HG02571 (cell line): ENCODE results near the gene FGFR2.

Source experiments
- ATAC-seq: cut with Tn5 transposase; IDR thresholded peaks from one replicate; pipeline ENCODE4 v1.9.1; 2021; ENCODE audit warnings: mild to moderate bottlenecking, moderate library complexity; ENCODE audit not compliant: unreplicated experiment

Gene FGFR2

GRCh38 chr10:121592155-121592890 is 5.9 kb downstream of the FGFR2 start:
- ATAC-seq: no peak

GRCh38 chr10:121591186-121591585 is 7.1 kb downstream of the FGFR2 start:
- no peak for ATAC-seq

DNA sequence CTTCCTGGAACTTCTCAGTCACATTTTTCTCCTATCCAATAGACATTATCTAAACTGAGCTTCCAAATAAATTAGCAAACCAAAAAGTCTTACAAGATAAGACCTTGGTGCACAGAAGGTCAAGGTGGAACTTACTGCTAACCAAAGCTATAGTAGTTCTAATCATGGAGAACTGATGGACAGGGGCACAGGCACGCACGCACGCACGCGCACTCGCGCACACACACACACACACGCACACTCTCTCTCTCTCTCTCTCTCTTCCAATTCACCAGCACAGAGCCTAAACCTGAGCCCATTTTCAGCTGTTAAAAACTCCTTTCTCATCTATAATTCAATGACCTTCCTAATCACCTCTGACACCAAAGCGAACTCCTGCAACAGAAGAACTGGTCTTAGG is 7.5 kb downstream of the FGFR2 start:
- no peak for ATAC-seq

DNA sequence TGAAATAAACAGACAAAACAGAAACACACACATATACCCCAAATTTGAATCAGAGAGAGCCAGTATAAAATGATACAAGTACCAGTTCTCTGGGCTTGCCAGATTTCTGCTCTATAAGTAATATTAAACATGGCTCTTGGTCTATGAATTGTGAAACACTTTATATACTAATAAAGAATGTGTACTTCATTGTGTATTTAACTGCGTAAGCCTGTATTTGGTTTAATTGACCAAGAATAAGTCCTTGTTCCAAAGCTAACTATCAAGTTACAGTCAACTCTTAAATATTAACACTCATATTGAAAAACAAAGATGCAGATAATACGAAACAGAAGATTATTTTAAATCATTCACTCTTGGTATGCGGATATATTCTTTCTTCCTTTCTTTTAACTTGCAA is 8.7 kb downstream of the FGFR2 start:
- no peak for ATAC-seq

DNA sequence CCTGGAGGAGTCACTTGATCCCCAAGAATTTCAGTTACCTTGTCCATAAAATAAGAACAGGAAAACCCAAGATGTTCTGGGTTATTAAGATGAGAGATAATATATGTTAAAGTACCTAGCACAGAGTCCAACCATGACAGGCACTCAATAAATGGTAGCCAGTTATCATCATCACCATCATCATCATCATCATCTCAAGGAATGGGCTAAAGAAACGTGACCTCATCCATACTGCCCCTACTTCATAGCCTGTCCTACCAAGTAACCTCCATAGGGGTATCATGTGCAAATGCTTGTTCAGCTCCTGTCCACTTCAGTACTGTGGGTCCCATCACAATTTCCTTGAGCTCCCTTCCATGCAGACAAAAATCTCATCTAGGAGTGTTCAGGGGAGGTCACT is 14.4 kb downstream of the FGFR2 start:
- ATAC-seq: no peak

DNA sequence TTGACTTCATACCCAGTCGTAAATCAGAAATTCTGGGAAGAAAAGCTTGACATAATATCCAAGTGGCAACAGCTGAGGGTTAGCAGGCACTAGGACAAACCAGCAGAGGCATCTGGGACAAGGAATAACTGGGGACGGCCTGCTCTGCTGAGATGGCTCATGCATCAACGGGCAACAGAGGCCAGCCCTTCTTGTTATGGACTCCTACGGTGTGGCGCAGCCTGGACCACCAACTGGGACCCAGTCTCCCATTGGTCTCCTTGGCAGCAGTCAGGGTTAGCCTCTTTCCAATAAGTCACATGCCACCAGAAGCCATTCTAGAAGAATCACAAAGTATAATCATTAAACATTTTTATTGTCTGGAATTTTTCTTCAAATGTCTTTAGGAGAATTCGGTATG is 15.0 kb downstream of the FGFR2 start:
- no peak for ATAC-seq

GRCh38 chr10:121580276-121581116 is 17.7 kb downstream of the FGFR2 start:
- no peak for ATAC-seq

DNA sequence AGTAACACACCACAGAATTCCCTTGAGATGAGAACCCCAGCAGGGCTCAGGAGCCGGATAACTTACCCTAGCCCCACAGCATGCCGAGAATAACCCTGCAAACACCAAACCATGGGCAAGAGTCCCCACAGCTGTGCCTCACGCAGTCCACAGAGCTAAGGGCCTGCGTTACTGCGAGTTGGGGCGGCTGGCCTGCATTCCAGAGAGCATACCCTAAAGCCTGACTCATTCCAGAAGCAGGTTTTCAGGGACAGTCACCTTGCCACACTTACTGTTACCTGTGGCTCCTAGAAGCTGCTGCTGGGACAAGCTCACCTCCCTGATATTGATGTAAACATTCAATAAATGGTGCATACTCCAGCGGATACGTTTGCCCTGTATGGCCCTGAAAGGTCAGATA is 18.6 kb downstream of the FGFR2 start:
- ATAC-seq: no peak

- ATAC-seq: no peak
Observed at GRCh38 chr10:121578965-121579364, 19.3 kb downstream of the FGFR2 start.

GRCh38 chr10:121578298-121578697 is 19.9 kb downstream of the FGFR2 start:
- ATAC-seq: no peak

DNA sequence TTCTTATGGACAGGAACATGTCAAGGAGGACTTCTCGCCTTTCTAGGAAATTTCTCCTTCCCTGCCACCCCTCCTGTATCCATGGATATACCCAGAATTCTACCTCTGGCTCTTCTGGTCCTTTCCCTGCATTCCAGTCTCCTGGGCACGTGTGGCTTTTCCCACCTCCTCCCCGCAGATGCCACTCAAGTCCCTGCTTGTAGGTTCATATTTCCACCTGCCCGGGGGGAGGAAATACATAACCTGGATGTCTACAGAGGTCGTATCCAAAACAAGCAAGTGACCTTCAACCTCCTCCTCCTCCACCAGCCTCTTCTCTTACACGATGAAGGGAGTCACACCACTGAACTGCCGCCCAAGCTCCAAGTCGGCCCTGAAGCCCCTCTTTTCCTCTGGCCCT is 20.7 kb downstream of the FGFR2 start:
- ATAC-seq: no peak

- ATAC-seq: no peak
Observed at GRCh38 chr10:121576139-121576538, 22.1 kb downstream of the FGFR2 start.

GRCh38 chr10:121574519-121575166 is 23.6 kb downstream of the FGFR2 start:
- ATAC-seq: no peak

DNA sequence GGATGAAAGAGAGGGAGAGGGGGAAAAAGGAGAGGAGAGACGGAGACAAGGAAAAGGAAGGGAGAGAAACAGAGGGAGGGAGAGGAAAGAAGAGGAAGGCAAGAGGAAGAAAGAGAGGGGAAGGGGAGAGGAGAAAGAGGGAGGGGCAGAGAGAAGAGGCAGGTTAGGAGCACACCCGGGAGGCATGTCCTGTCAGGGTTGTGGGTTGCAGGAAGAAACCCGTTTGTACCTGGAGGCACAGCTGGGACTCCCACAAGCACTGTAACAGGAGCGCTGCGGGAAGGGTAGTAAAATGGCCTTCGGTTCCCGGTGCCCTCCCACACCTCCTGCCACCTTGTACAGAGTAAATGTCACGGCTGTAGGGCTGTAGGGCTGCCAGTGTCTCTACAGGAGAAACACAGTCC is 24.7 kb downstream of the FGFR2 start:
- ATAC-seq: no peak

DNA sequence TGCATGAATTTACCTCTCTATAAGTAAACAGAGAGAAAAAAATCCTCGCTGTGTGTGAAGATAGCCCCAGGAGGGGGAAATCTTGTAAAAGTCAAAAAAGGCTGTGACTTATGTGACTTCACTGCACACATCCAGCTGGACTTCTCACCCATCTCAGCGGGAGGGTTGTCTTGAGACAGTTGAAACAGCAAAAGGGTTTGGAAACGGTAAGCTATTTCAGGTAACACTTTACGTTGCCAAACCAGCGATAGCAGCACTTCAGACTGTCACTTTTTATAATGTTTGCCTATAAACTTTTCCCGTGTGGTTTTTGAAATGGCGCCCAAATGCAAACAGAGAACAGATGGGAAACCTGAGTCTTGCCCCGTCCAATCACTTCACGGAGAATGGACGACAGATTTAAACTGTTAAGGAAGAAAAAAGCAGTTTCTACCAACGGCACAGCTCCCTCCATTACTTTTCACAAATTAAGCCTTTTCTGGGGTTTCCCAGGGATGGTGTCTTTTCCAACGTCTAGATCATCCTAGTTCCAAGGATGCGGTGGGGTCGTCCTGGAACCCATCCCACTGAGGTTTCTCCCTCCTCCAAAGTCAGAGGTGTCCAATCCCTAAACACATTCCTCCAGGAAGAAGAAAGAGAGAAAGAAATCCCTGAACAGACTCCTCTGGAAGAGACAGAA is 25.2 kb downstream of the FGFR2 start:
- no peak for ATAC-seq

DNA sequence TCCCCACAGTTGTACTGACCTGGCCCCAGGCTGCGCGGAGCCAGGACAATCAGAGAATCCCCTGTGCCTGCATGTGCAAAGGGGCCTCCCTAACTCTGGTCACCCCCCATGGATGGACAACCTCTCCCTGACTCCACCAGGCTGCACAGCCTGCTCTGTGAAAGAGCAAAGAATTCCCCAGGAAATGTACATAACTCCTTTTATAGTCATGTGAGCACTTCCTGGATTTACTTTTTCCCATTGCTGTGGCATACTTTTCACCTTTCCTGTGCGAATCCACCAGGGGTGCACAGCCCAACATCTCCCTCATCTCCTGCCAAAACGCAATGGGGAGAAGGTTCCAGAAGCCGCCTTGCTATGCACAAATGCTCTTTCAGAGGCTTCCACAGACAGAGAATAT is 27.9 kb downstream of the FGFR2 start:
- ATAC-seq: no peak

DNA sequence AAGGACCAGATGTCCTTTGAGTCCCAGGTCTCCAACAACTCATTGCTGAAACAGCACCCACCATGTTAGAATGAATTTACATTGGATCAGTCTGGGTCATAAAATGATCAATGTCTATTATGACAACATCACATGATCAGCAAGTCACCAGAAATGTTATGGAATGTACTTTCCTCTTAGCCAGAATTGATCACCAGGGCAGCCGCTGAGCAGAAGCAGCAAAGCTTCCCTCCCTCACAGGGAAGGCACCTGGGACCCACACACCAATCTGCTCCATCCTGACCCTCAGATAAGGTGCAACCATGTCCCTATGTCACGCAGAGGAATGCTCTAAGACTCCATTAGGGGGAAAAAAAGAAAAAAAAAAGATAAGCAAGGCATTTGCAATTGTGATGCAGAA is 30.0 kb downstream of the FGFR2 start:
- no peak for ATAC-seq

DNA sequence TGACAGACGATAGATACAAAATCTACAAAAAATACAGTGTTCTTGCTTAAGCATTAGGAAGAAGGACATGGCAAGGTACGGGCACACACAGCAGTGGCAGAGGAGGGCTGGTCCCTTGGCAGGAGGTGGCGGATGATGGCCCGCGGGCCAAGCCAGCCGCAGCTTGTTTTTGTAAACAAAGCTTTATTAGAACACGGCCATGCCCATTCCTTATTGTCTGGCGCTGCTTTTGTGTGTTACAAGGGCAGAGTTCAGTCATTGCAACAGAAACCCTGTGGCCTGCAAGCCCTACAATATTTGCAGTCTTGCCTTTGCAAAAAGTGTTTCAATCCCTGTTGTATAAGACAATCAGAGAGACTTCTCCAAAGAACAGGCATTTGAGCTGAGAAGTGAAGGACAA is 30.7 kb downstream of the FGFR2 start:
- ATAC-seq: no peak

GRCh38 chr10:121566755-121567154 is 31.5 kb downstream of the FGFR2 start:
- ATAC-seq: no peak

- ATAC-seq: no peak
Observed at GRCh38 chr10:121559326-121560026, 38.8 kb downstream of the FGFR2 start.

GRCh38 chr10:121558238-121558637 is 40.0 kb downstream of the FGFR2 start:
- ATAC-seq: no peak
